Panc1 (cell line): Measurements from ENCODE around the gene WNT7A. TPM values are rescaled to one million over a fixed set of nuclear protein-coding genes. Genes with fewer than 3 reads are reported as not detected.
A peak's percentile ranks its signal among the peaks of the same experiment; 100 is the strongest.

Experiments used
- ATAC-seq: fragments of 200-7000 bp; cut with Tn5 transposase; 2 replicates; pipeline ENCODE4 v1.9.1; 2020; ENCODE audit warnings: mild to moderate bottlenecking, moderate library complexity
- BruUV-seq: library from RNA; stranded (reverse); fragments of 400-500 nt; replicated peaks from 2 replicates; lab custom pipeline; 2021; lab: Mats Ljungman, UMichigan
- CTCF ChIA-PET: fragments of 300-600 bp; sonication (Branson Sonifier 250); formaldehyde crosslinking; loops from one replicate; lab custom pipeline; 2022; ENCODE audit warnings: antibody characterized with exemption; lab: Charles Lee
- POLR2A ChIA-PET: fragments of 300-600 bp; sonication (Branson Sonifier 250); formaldehyde crosslinking; loops from one replicate; lab custom pipeline; 2022; ENCODE audit warnings: antibody characterized with exemption; lab: Charles Lee
- DNase-seq: peaks from one replicate; pipeline ENCODE4 v3.0.0-alpha.2; 2010; ENCODE audit warnings: low read depth, low spot score
- H3K27ac ChIP-seq: 2 replicates; pipeline ENCODE4 v1.5.1; 2011; ENCODE audit warnings: mild to moderate bottlenecking, low read length, inconsistent platforms
- H3K27me3 ChIP-seq: fragments of 200-500 bp; sonication (Bioruptor generic); 2 replicates; pipeline ENCODE4 v1.6.0; 2014; ENCODE audit warnings: low read length, inconsistent platforms; ENCODE audit not compliant: control insufficient read depth, insufficient read depth
- H3K36me3 ChIP-seq: fragments of 200-500 bp; sonication (Bioruptor generic); 2 replicates; pipeline ENCODE4 v1.5.1; 2014; ENCODE audit warnings: inconsistent platforms, mild to moderate bottlenecking, low read length, moderate library complexity; ENCODE audit not compliant: control insufficient read depth, insufficient read depth
- H3K4me1 ChIP-seq: 2 replicates; pipeline ENCODE4 v1.5.1; 2011; ENCODE audit warnings: inconsistent platforms, mild to moderate bottlenecking, low read length, moderate library complexity; ENCODE audit not compliant: control insufficient read depth, insufficient read depth
- H3K4me3 ChIP-seq, 2 experiments: 2 replicates each; pipeline ENCODE4 v1.5.1; 2011 to 2012; ENCODE audit warnings: low read depth in 2 of 2, low read length in 2 of 2, mild to moderate bottlenecking in 2 of 2, inconsistent platforms in 1 of 2, moderate library complexity in 1 of 2
- H3K9me3 ChIP-seq: fragments of 200-500 bp; sonication (Bioruptor generic); 2 replicates; pipeline ENCODE4 v1.5.1; 2014; ENCODE audit warnings: low read depth, mild to moderate bottlenecking, inconsistent platforms, low read length, moderate library complexity; ENCODE audit not compliant: control insufficient read depth, insufficient read depth
- POLR2AphosphoS5 ChIP-seq: IDR thresholded peaks from 2 replicates; pipeline ENCODE4 v1.6.1; 2012; ENCODE audit warnings: mild to moderate bottlenecking, low read depth, low read length, moderate library complexity
- SIN3A ChIP-seq: IDR thresholded peaks from 2 replicates; pipeline ENCODE4 v1.6.1; 2012; ENCODE audit warnings: low read depth, mild to moderate bottlenecking, low read length, moderate library complexity, borderline replicate concordance; ENCODE audit not compliant: insufficient read depth
- TCF7L2 ChIP-seq: IDR thresholded peaks from 2 replicates; pipeline ENCODE4 v1.6.1; 2011; ENCODE audit warnings: mild to moderate bottlenecking, low read depth, low read length, inconsistent platforms
- in situ Hi-C: cut with HindIII; loops from 2 replicates; pipeline ENCODE4 v1.10.0; 2016; ENCODE audit warnings: low sequenced_read_pairs, low pct_unique_long_range_greater_than_20kb
- intact Hi-C: fragments of 100-400 bp; cut with micrococcal nuclease; formaldehyde crosslinking; loops from one replicate; pipeline ENCODE4 v1.10.0; 2022; ENCODE audit not compliant: unreplicated experiment
- total RNA-seq: library from RNA; stranded (reverse); gene quantifications from one replicate; pipeline ENCODE4 v1.2.1, GENCODE V29; 2021; ENCODE audit not compliant: unreplicated experiment
- TF ChIP-seq, protein P1 (sequence below), 2 experiments: IDR thresholded peaks; 2 replicates each; pipeline ENCODE4 v1.6.1; 2011 to 2012; ENCODE audit warnings: low read depth in 2 of 2, control low read depth in 1 of 2, low read length in 1 of 2, mild to moderate bottlenecking in 1 of 2, moderate library complexity in 1 of 2; ENCODE audit not compliant: insufficient read depth in 1 of 2
- TF ChIP-seq, protein P2 (sequence below): fragments of 450-650 bp; IDR thresholded peaks from 2 replicates; pipeline ENCODE4 v1.5.1; 2017; ENCODE audit warnings: mild to moderate bottlenecking

The WNT7A gene
- total RNA-seq, 1 experiment from 2014 or later = not detected

- Histone ChIP-seq H3K9me3 (no peaks in the 10 kb centered on the region), H3K36me3 (no peaks in the 10 kb centered on the region), H3K27ac (no peak overlapping the region), H3K27me3 (no peaks in the 10 kb centered on the region; the same call in 1 of the 2 replicates), H3K4me1 (no peaks in the 10 kb centered on the region), H3K4me3 (no peak overlapping the region)
- BruUV-seq = no TSS peak
- ChIA-PET CTCF (no interaction called here), POLR2A (no interaction called here)
- intact Hi-C loops (no loop called here), in situ Hi-C loops (no loop called here)
- ATAC-seq = no peak
- DNase-seq = no peak
- TF ChIP-seq SIN3A = no peak
- TF ChIP-seq, protein P1, sequence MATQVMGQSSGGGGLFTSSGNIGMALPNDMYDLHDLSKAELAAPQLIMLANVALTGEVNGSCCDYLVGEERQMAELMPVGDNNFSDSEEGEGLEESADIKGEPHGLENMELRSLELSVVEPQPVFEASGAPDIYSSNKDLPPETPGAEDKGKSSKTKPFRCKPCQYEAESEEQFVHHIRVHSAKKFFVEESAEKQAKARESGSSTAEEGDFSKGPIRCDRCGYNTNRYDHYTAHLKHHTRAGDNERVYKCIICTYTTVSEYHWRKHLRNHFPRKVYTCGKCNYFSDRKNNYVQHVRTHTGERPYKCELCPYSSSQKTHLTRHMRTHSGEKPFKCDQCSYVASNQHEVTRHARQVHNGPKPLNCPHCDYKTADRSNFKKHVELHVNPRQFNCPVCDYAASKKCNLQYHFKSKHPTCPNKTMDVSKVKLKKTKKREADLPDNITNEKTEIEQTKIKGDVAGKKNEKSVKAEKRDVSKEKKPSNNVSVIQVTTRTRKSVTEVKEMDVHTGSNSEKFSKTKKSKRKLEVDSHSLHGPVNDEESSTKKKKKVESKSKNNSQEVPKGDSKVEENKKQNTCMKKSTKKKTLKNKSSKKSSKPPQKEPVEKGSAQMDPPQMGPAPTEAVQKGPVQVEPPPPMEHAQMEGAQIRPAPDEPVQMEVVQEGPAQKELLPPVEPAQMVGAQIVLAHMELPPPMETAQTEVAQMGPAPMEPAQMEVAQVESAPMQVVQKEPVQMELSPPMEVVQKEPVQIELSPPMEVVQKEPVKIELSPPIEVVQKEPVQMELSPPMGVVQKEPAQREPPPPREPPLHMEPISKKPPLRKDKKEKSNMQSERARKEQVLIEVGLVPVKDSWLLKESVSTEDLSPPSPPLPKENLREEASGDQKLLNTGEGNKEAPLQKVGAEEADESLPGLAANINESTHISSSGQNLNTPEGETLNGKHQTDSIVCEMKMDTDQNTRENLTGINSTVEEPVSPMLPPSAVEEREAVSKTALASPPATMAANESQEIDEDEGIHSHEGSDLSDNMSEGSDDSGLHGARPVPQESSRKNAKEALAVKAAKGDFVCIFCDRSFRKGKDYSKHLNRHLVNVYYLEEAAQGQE (IDR thresholded peaks at IDR 0.05; ENCODE audit: insufficient read depth in 1 of 2, low read depth in 2 of 2, low read length in 1 of 2) = no peak
- TF ChIP-seq TCF7L2 = no peak
- TF ChIP-seq, protein P2, sequence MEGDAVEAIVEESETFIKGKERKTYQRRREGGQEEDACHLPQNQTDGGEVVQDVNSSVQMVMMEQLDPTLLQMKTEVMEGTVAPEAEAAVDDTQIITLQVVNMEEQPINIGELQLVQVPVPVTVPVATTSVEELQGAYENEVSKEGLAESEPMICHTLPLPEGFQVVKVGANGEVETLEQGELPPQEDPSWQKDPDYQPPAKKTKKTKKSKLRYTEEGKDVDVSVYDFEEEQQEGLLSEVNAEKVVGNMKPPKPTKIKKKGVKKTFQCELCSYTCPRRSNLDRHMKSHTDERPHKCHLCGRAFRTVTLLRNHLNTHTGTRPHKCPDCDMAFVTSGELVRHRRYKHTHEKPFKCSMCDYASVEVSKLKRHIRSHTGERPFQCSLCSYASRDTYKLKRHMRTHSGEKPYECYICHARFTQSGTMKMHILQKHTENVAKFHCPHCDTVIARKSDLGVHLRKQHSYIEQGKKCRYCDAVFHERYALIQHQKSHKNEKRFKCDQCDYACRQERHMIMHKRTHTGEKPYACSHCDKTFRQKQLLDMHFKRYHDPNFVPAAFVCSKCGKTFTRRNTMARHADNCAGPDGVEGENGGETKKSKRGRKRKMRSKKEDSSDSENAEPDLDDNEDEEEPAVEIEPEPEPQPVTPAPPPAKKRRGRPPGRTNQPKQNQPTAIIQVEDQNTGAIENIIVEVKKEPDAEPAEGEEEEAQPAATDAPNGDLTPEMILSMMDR = no peak
- TF ChIP-seq POLR2AphosphoS5 = no peak
Measured at GRCh38 chr3:13832130-13832529, 47.7 kb downstream of the WNT7A start.

- no peaks in the 10 kb centered on the region for H3K36me3 ChIP-seq
- intact Hi-C loops (no loop called here), in situ Hi-C loops (no loop called here)
- H3K4me3 ChIP-seq = no peak overlapping the region
- no peaks in the 10 kb centered on the region; the same call in 1 of the 2 replicates for H3K27me3 ChIP-seq
- DNase-seq (no peak), ATAC-seq (peak; percentile 39; the same call in 1 of the 2 replicates)
- ChIA-PET CTCF (no interaction called here), POLR2A (no interaction called here)
- no peak overlapping the region for H3K27ac ChIP-seq
- no TSS peak for BruUV-seq
- TF ChIP-seq POLR2AphosphoS5 (no peak), SIN3A (no peak), TCF7L2 (no peak)
- TF ChIP-seq, protein P1 (IDR thresholded peaks at IDR 0.05; ENCODE audit: insufficient read depth in 1 of 2, low read depth in 2 of 2, low read length in 1 of 2) = no peak
- TF ChIP-seq, protein P2 = no peak
- no peaks in the 10 kb centered on the region for H3K4me1 ChIP-seq
- H3K9me3 ChIP-seq = no peaks in the 10 kb centered on the region
Measured at GRCh38 chr3:13831386-13831996, 48.4 kb downstream of the WNT7A start.
